KBM-7 (cell line): Measurements from ENCODE around the gene SIRT2.
"Not testable (repeated sequence)": the region's sequence is repeated elsewhere in the genome, so short reads cannot be mapped to it uniquely, and the experiment has no call there.

Experiments
- DNase-seq: peaks from one replicate; pipeline ENCODE4 v3.0.0-alpha.2; 2015
- in situ Hi-C: fragments of 300-500 bp; cut with MboI; formaldehyde crosslinking; loops from 2 replicates; pipeline ENCODE4 v1.14.3; 2020; ENCODE audit warnings: low sequenced_read_pairs, low pct_unique_long_range_greater_than_20kb, mixed read lengths

The SIRT2 gene

DNA sequence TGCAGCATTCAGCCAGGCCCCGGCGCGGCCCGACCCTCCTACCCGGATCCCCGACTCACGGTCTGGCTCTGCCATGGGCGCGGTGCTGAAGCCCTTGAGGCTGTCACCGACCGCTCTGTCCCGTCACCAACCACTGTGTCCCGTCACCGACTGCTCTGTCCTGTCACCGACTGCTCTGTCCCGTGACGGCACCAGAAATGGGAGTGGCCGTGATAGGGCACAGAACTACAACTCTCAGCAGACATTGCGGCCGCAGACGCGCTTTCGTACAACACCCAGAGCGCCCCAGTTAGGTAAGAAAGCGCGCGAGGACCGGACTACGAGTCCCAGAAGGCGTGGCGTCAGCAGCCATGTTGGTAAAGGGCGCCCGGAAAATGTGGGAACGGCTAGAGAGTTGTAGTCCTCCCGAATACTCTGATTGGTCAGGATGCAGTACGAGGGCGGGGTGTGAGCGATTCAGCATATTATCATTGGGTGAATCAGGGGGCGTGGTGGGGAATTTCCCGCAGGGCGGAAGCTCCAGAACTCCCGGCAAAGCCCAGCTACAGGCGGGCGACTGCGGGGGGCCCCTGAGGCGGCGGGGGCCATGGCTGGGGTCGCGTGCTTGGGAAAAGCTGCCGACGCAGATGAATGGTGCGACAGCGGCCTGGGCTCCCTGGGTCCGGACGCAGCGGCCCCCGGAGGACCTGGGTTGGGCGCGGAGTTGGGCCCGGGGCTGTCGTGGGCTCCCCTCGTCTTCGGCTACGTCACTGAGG is at the start of gene SIRT2, which contains the start of gene NFKBIB:
TSS of gene SIRT2 (minus strand) at position 172 of the 755 bp plus-strand sequence. CDS start at position 75, 97 bp downstream.
TSS of gene NFKBIB (plus strand) at position 523 of the 755 bp plus-strand sequence. CDS start at position 587, 64 bp downstream.
- in situ Hi-C loops = no loop called here
- DNase-seq = peak; percentile 100

DNA sequence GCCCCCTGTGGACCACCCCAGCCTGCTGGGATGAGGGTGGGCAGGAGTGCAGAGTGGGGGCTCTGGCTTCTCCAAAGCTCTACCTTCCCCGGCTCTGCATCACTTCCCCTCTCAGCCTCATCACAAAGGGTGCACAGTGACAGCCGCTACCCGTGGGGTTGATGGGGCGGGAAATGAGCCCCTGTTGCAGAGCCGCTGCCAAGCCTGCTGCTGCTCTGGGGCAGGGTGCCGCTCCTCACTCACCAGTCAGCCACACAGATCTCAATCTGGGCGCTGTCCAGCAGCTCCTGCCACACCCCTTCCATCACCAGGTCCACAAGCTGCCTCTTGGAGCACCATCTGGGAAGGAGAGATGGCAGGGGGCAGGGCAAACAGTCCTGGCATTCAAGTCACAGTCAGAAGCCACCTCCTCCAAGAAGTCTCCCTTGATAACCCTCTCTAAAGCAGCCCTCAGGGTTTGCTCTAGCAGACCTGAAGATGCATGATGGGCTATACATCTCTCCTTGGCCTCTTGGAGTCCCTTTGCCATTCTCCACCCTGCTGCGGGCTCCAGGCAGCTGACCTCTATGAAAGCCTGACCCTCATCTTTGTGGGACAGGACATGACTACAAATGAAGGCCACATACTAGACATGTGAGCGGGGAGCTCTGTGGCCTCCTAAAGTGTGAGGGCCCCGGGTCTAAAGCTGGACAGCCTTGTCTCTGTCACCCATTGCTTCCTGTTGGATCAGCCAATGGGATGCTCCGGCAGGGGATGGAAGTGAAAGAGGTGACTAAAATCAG is 47.0 kb upstream of the SIRT2 start:
- no peak for DNase-seq
- in situ Hi-C loops = no loop called here

DNA sequence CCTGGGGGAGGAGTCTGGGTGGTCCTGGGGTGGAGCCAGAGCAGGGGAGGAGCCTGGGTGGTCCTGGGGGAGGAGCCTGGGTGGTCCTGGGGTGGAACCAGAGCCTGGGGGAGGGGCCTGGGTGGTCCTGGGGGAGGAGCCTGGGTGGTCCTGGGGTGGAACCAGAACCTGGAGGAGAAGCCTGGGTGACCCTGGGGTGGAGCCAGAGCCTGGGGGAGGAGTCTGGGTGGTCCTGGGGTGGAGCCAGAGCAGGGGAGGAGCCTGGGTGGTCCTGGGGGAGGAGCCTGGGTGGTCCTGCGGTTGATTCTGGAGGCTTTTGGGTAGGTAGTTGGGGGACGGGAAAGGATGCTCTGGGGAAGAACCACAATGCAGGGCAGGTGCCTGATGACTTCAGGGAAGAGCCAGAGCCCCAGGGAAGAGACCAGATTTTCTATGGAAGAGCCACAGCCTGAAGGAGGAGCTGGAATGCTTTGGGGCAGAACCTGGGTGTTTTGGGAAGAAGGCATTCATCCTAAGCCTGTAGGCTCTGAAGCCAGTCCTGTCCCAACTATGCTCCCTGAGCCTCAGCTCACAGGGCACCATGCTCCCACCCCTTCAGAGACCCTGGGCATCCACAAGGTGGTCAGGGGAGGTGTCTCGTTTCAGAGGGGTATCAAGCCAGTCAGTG is 46.3 kb upstream of the SIRT2 start:
- peak; percentile 19 for DNase-seq
- in situ Hi-C loops = no loop called here

DNA sequence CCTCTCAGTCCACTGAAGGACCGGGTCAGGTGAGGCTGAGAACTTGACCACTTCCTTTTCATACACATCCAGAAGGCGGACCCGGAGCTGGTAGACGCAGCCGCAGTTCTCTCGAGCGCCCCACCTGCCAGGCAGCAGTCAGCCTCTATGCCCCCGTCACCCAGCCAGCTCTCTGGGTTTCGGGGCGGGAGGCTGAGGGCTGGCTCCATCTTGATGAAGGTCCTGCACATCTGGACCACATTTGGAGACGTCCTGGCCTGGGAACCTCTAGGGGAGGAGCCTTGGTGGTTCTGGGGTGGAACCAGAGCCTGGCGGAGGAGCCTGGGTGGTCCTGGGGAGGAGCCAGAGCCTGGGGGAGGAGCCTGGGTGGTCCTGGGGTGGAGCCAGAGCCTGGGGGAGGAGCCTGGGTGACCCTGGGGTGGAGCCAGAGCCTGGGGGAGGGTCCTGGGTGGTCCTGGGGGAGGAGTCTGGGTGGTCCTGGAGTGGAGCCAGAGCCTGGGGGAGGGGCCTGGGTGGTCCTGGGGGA is 45.6 kb upstream of the SIRT2 start:
- peak; percentile 42 for DNase-seq
- in situ Hi-C loops = no loop called here

DNA sequence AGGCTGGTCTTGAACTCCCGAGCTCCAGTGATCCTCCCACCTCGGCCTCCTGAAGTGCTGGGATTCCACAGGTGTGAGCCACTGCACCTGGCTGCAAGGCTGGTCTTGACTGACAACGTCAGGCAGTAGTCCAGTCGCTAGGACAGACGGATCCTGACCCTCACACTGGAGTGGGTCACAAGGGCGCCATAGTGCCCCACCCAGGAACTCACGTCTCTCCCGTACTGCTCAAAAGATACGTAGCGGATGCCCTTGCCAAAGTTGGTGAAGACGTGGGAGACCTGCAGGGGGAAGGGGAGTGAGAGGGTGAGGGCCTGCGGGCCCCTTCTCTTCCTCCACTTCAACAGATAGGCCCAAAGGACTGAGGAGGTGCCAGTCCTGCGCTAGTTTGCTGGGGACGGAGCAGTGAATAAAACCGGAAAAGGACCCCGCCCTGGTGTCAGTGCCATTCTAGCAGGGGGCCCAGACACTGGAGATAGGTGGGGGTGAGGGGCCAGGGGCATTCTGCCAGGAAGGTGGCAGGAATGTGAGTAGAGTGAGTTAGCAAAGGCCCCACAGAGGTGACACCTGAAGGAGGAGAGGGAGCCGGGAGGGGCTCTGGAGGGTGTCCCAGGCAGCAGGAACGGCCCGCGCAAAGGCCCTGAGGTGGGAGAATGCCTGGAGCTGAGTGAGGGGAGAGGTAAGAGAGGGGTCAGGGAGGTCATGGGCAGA is 43.2 kb upstream of the SIRT2 start:
- no peak for DNase-seq
- in situ Hi-C loops = no loop called here

DNA sequence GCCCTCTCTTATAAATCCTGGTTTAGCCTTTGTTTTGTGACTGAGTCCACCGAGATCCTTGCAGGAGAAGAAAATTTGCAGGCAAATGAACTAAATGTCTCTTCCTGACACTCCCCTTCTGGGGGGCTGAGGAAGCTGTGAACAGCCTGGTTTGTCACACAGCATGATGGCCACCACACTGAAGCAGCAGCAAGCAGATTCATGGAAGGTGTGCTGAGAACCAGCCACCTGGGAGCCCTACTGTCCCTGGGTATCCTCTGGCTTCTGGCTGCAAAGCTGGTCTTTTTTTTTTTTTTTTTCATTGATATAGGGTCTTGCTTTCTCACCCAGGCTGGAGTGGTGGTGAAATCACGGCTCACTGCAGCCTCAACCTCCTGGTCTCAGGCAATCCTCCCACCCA is 42.6 kb upstream of the SIRT2 start:
- in situ Hi-C loops = no loop called here
- DNase-seq = no peak

DNA sequence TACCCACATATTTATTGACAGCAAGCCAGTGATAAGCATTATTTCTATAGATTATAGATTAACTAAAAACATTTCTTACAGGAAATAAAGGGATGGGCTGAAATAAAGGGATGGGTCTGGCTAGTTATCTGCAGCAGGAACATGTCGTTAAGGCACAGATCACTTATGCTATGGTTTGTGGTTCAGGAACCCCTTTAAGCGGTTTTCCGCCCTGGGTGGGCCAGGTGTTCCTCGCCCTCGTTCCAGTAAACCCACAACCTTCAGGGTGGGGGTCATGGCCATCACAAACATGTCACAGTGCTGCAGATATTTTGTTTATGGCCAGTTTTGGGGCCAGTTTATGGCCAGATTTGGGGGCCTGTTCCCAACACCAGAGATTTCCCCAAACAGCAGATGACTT is 42.0 kb upstream of the SIRT2 start:
- in situ Hi-C loops, DNase-seq: not testable (repeated sequence)

DNA sequence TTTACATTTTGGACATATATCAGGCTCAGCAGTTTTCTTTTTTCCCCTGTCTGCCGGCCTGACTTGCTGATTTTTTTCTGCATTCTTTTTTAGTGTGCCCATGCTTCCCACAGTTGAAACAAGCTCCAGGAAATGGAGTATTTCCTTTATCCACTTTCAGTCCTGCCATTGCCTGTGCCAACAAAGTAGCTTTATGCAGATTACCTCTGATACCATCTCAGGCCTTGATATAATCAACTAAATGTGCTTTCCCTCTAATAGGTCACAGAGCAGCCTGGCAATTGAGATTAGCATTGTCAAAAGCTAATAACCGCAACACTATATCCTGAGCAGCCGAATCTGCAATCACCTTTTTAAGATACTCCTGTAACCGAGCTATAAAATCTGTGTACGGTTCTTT is 40.5 kb upstream of the SIRT2 start:
- in situ Hi-C loops = no loop called here
- DNase-seq = no peak

DNA sequence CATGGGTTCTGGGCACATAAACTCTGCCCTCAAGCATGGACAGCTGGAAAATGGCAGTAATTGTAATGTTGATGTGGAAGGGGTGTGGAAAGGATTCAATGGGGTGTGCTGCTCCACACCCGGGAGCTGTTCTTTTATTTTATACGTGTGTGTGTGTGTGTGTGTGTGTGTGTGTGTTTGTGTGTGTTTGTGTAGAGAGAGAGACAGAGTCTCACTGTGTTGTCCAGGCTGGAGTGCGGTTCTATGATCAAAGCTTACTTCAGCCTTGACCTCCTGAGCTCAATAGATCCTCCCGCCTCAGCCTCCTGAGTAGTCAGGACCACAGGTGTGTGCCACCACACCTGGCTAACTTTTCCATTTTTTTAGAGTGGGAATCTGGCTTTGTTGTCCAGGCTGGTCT is 34.1 kb upstream of the SIRT2 start:
- in situ Hi-C loops = no loop called here
- no peak for DNase-seq

DNA sequence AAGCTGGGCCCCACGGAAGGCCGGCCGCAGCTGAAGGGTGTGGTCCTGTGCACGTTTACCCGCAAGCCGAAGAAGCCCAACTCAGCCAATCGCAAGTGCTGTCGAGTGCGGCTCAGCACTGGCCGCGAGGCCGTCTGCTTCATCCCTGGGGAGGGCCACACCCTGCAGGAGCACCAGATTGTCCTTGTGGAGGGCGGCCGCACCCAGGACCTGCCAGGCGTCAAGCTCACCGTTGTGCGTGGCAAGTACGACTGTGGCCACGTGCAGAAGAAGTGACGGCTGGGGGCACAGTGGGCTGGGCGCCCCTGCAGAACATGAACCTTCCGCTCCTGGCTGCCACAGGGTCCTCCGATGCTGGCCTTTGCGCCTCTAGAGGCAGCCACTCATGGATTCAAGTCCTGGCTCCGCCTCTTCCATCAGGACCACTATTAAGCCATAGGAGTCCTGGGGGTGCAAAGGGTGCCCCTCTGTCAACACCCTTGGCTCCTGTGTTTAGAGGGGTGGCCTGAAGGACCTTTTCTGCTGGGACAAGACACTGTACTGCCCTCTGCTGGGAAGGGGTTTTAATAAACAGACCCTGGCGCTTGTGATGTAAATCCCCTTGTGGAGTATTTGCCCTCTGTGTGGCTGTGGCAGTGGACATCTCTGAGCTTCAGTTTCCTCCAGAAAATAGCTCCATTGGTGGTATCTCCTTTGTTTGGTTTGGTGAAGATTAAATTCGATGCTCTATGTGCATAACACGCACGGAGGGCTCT is 33.2 kb upstream of the SIRT2 start:
- in situ Hi-C loops = no loop called here
- peak; percentile 72 for DNase-seq

DNA sequence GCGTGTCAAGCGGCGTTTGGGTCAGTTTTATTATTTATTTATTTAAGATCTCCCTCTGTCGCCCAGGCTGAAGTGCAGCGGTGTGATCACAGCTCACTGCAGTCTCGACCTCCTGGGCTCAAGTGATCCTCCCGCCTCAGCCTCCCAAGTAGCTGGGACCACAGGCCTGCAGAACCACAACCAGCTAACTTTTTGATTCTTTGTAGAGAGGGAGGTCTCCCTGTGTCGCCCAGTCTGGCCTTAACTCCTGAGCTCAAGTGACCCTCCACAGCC is 32.0 kb upstream of the SIRT2 start:
- DNase-seq = no peak
- in situ Hi-C loops = no loop called here

DNA sequence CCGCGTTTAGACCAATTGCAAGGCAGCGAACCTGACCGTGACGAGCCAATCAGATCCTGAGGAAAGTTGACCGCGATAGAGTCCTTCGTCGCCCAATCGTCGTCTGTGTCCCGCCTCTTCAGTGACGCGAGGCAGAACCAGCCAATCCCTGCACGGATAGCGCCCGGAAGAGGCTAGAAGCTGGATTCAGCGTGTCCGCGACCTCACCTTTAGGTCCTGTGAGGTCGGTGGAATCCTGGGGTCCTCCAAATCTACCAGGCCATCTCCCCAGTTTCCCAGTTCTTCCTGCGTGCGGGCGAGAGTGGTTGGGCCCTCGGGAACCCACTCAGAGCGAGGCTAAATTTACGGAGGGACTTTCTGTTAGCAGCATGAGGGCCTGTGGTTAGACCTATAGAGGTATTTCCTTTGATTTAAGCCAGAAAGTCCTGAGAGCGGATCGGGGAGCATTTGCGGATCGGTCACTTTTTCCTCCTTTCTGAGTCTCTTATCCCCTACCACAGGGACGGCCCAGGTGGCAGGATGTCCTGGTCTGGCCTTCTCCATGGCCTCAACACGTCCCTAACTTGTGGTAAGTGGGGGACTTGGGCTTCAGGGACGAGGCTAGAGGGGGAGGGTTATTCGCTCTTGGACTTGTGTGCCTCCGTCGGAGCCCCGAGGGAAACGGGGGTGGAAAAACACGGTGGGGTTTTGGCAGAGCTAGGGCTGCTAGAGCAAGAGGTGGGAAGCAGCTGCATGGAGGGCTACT is 31.5 kb upstream of the SIRT2 start, which contains the start of gene MRPS12:
TSS of gene MRPS12 (plus strand) at position 169 of the 745 bp plus-strand sequence. CDS start at position 520, 351 bp downstream.
- peak; percentile 99 for DNase-seq
- in situ Hi-C loops = no loop called here

DNA sequence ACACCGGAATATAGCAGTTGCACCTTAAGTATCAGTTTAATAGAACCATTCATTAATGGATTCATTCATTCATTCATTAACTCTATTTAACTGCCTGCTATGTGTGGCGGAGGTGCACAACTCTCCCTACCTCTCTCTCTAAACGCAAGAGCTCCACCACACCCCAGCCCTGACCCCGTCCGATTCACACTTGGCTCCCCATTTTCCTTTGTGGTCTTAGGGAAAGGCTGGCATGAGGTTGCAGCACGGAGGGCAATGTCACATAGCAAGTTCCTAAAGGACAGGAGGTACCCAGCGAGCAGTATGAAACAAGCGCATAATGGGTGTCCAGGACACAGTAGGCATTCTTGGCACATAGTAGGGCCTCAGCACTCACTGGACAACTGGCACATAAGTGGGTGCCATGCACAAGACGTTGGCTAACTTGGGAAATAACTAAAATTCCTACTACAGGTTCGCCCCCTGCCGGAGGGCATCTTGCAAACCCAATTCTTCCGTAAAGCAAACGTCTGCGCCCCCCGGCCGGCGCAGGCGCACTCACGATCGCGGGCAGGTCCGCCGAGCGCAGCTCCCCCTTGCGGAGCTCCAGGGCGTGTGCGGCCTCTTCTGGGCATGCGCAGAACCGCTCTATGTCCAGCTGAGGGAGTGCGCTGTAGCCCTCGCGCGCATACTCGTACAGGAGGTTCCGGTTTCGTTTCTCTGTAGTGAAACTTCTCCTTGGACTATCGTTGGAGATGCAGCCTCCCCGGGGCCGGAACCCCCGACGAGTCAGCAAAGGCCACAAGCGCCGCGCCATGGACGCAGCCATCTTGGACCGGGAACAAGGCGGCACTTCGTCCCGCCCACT is 30.7 kb upstream of the SIRT2 start, which contains the start of gene SARS2:
TSS of gene SARS2 (minus strand) at position 835 of the 847 bp plus-strand sequence. CDS start at position 808, 27 bp downstream.
- DNase-seq = peak; percentile 95
- in situ Hi-C loops = no loop called here

DNA sequence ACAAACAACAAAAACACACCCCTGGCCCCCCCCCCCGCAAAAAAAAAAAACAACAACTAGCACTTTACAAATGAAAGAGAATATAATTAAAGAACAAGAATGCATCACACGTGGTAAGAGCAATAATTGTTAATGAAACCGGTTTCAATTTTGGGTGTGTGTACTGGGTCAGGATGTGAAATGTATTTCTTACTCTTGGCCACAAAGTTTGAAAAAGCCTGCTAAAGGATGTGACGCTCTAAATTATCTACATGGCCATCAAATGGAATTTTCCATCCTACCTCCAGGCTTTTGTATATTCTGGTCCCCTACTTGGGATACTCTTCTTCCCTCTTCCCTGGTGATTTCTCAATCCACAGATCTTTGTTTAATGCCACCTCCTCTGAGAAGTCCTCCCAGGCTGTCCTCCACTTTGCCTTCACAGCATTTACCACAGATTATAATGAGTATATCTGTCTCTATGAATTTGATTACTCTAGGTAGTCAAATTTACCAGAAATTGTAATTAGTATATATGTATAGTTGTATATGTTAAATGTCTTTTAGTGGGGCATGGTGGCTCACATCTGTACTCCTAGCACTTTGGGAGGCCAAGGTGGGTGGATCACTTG is 29.1 kb upstream of the SIRT2 start:
- no peak for DNase-seq
- in situ Hi-C loops = no loop called here

DNA sequence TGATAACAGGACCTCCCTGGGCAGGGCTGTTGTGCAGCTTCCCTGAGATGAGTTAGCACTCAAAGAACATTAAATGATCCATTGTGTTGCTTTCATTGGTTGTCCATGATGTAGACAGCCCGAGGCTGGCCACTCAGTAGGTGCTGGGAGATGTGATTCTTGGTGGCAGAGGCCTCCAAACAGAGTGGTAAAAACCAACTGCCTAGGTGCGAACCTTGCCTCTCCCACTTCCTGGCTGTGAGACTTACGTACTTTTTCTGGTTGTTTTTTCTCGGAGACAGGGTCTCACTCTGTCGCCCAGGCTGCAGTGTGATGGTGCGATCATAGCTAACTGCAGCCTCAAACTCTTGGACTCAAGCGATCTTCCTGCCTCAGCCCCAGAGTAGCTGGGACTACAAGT is 25.0 kb upstream of the SIRT2 start:
- in situ Hi-C loops = no loop called here
- DNase-seq = no peak

DNA sequence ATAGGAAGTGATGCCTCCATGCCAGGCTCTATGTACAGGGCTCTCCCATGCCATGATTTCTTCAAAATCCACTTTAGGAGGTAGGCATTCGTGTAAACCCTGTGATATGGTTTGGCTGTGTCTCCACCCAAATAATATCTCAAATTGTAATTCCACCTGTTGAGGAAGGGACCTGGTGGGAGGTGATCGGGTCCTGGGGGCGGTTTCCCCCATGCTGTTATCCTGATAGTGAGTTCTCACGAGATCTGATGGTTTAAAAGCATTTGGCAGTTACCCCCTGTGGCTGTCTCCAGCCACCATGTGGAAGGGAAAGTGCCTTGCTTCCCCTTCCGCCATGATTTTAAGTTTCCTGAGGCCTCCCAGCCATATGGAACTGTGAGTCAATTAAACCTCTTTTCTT is 23.1 kb upstream of the SIRT2 start:
- no peak for DNase-seq
- in situ Hi-C loops = no loop called here
